ENCODE measurements around the gene LAMC3.

LAMC3 gene

DNA sequence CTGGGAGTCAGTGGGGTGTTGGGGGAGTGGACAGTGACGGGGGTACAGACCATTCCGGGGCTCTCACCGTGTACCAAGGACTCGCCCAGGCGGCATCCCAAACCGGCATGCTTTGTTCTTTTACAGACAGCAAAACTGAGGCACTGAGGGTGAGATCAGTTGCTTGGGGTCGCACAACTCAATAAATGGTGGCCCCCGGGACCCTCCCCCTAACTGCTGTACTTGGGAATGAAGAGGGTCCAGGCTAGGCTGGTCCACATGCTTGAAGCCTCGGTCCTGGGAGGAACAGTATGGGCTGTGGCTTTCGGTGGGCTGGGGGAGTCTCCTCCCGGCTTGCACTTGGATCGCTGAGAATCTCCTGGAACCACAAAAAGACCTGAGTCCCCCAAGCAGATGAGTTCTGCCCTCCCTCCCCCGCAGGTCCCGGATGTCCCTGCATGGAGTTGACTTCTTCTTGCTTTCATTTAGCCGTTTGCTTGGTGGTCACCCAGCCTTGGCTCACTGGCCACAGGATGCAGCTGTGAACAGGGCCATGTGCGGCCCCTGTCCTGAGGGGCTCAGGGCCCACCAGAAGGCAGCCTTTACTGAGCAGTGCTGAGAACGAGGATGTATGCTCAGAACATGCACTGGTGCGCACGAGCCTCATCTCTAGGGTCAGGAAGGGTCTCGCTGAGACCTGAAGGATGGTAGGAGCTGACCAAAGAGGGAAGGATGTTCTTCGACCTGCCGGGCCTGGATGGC, 4.2 kb downstream of the LAMC3 start:
- DNase-seq, result no peak

DNA sequence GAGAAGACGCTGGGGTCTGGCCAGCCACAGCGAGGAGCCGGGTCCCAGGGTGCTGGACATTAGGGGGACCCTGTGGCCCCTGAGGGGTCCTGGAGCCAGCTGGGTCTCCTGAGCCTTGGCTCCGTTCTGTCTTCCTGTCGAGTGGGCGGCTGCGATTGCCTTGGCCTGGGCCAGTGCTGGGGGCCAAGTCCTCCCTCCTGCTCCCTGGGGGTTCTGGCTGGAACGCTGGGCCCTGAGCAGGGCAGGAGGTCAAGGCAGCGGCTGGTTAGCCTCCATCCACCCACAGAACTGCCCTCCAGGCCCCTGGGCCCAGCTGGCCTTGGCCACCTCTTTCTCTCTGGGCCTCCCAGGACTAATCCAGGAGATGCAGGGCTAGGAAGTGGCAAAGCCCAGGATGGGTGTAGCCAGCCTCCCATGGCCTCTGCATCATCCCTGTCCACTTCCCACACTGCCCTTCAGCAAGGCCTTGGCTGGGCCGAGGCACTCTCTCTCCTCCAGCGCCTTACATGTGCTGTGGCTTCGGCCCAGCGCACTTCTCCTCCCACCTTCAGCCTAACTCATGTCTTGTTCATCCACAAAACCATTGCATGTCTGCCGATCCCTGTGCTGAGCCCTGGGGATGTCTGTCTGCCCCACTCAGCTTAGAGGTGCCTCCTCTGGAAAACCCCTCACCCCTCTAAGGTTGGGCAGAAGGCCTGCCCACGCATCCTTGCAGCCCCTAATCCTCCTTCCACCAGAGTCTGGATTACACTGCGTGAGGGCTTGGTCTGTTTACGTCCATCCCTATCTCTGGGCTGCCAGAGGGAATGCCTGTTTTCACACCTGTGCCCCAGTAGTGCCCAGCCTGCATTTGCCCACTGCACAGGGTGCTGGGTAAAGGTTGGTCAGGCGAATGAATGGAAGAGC, 5.0 kb downstream of the LAMC3 start:
- no peak for DNase-seq

DNA sequence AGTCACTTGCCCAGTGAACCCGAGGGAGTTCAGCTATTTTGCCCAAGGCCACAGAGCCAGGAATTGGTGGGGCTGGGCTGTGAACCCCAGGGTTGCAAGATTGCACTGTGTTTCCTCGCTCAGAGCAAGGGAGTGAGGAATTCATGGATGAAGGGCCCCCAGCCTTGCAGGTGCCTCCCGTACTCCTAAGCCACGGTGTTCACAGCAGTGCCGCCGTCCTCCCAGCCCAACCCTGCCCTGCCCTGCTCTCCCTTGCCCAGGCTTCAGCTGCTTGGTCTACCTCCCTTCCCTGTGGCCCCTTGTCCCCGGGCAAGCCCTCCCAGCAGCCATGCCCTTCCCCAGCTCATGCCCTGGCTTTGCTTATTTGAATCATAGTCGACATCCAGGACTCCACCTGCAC, 6.1 kb downstream of the LAMC3 start:
- no peak for DNase-seq

DNA sequence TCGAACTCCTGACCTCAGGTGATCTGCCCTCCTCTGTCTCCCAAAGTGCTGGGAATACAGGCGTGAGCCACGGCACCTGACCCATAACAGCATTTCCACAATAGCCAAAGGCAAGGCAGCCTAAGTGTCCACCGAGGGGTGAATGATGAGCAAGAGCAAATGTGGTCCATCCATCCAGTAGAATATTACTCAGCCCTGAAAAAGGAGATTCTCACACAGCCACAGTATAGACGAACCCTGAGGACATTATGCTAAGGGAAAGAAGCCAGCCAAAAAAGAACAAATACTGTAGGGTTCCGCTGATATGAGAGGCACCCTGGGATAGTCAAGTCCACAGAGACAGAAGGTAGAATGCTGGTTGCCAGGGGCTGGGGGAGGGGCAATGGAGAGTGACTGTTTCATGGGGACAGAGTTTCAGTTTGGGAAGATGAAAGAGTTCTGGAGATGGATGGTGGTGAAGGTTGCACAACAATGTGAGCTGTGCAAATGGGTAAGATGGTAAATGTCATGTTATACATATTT, 7.0 kb downstream of the LAMC3 start:
- DNase-seq, result no peak

DNA sequence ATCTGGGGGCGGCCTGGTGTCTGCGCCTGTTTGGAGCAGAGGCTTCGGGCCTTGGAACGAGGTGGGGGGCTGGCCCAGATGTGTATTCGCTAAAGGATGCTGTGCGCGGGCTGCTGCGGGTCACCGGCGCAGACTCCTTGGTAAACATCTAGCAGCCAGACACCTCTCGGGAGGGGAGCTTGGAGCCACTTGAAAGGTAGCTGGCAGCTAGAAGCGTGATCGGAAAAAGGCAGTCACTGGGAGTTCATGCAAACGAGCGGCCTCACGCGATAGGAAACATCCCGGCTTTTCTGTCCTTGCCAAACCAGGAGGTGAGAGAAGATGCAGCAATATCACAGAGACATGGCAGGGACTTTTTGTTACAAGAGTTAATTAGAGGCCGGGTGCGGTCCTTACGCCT, 8.1 kb downstream of the LAMC3 start:
- DNase-seq, result no peak

DNA sequence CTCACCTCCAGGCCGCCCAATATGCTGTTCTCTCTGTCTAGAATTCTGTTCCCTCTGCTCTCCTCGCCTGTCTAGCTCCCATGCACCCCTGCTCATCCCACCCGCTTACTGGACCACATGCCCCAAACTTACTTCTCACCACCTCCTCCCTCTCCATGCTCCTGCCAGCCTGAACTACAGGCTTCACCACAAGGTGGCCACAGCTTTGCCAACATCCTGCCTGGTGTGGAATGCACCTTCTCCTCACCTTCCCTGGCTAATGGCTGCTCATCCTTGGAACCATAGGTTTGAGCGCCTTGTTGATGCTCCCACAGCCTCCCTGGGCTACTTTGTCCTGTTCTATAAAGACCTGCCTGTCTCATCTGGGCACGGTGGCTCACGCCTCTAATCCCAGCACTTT, 9.6 kb downstream of the LAMC3 start:
- no peak for DNase-seq

DNA sequence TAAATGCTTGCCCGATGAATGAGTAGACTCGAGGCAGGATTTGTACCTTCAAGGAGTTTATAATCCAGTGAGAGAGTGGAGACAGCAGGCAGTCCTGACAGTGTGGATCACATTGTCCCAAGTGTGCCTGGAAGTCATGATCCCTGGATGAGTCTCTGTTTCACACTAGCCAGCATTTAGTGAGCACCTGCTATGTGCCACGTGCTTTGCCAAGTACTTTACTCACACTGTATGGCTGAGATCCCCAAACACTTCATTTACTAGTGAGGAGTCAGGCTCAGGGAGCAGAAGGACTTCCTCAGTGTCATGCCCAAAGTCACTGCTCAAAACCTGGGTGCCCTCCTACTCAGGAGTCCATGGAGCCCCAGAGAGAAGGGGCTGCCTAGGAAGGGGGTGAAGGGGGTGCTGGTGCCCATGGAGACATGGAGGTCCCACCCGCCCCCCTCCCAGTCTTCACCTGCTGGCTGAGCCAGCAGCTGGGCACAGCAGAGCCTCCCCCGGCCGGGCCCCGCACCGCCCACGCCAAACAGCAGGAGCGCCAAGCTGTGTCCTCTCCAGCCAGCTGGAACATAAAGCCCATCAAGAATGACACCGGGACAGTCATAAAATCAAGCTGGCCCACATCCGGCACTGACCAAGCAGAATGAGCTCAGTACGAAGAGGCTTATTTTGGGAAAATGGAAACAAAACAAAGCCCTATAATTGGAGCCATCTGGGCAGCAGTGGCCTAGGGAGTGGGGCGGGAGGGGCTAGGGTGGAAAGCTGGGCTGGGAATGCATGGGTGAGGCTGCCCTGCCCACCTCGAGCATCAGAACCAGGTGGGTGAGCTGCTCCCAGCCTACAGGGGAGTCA, 10.6 kb downstream of the LAMC3 start:
- DNase-seq, result no peak

DNA sequence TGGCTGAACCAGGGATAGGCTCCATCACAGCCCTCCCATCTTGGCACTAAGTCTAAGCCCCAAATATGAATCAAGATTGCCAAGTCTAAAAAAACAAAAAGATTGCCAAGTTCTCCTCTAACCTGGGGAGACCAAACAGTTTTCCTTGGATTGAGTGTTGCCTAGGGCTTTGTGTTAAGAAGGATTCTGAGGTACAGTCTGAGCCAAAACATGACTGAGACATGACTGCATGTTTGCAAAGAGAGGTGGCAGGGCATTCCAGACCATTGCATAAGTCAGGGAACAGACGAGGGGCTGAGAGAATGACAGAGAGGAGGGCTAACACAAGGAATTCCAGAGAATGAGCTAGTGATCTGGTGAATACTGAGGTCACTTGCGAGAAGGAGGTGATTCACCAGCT, 11.4 kb downstream of the LAMC3 start:
- no peak for DNase-seq

DNA sequence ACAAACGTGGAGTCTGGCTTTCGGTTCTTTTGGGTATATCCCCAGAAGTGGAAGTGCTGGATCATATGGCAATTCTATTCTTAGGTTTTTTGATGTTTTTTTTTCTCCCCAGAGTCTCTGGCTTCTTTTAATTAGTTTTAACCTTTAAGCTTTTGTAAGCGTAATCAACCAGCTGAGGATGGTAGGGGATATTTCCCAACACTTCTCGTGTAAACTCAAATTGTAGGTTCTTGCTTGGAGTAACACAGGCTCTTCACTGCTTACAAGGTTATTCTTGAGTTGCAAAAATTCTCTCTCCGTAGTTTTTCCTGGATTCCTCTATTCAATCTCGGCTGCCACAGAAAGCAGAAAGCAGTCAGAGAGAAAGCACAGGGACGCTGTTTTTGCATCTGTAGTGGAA, 11.9 kb downstream of the LAMC3 start:
- DNase-seq, result no peak

DNA sequence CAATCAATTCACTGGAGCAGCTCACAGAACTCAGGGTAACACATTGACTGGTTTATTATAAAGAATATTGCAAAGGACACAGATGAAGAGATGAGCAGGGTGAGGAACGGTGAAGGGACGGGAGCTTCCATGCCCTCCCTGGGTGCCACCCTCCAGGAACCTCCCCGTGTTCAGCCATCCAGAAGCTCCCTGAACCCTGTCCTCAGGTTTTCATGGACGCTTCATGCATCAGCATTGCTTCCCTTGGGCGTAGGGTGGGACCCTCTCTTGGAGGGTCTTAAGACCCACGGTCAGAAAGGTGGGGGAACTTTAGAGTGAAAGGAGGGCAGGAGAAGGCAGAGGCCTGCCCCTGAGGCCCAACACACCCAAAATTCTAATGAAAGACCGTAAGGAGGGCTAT, 12.8 kb downstream of the LAMC3 start:
- DNase-seq, result no peak

DNA sequence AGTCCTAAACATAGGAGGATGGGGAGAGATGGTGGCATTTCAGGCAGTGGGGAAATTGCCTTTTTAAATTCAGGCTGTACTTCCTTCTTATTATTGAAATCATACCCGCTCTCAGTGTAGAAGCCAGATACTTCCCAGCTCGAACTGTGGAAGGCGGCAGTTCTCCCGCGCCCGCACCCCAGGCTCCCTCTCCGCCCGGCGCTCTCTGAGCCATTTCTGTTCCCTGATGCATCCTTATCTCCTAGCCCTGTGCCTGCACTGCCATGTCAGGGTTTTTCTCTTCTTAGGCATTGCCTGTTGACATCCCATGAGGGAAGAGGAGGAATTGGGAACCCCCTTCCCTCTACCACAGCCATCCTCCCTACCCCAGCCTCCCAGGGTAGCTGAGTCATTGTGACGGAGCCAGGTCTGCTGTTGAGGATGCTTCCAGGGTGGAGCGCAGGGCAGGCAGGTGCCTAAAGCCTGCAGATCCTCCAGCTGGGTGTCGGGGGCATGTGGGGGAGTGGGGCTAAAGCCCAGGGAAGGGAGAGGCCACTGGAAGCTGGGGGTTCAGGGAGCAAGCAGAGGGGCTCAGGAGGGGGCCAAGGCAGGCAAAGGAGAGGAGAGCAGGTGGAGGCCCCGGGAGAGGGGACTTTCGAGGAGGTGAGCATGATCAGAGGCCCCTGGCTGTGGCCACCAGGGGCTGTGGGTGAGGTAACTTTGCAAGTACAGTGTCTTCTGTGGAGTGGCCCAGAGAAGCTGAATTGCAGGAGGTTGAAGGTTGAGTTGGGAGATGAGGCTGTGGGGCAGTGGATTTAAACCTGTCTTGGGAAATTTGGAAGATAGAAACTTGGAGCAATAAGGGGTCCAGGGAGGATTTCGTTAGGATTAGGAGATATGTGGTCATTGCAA, 16.2 kb downstream of the LAMC3 start:
- DNase-seq, result no peak

DNA sequence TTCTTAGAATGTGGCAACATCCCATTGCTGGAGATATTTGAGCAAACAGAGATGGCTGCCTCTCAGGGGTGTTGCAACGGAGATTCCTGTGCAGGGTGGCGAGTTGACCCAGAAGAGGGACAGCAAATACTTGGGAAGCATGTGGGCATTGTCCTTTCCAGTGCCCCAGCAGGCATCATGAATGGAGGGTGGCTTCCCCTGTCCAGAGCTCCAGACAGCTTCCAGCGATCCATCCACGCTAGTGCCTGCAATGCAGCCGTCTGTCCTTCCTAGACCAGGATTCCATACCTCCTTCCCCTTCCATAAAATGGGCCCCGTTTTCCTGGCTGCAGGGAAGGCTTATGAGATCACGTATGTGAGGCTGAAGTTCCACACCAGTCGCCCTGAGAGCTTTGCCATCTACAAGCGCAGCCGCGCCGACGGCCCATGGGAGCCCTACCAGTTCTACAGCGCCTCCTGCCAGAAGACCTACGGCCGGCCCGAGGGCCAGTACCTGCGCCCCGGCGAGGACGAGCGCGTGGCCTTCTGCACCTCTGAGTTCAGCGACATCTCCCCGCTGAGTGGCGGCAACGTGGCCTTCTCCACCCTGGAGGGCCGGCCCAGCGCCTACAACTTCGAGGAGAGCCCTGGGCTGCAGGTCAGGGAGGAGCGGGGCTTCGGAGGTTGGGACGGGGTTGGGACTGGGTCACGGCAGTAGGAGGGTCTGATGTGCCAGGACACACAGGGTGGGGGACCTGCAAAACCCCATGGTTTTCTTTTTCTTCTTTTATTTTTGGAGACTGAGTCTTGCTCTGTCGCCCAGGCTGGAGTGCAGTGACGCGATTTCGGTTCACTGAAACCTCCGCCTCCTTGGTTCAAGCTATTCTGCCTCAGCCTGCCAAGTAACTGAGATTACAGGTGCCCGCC, 17.2 kb downstream of the LAMC3 start:
- DNase-seq, result no peak

DNA sequence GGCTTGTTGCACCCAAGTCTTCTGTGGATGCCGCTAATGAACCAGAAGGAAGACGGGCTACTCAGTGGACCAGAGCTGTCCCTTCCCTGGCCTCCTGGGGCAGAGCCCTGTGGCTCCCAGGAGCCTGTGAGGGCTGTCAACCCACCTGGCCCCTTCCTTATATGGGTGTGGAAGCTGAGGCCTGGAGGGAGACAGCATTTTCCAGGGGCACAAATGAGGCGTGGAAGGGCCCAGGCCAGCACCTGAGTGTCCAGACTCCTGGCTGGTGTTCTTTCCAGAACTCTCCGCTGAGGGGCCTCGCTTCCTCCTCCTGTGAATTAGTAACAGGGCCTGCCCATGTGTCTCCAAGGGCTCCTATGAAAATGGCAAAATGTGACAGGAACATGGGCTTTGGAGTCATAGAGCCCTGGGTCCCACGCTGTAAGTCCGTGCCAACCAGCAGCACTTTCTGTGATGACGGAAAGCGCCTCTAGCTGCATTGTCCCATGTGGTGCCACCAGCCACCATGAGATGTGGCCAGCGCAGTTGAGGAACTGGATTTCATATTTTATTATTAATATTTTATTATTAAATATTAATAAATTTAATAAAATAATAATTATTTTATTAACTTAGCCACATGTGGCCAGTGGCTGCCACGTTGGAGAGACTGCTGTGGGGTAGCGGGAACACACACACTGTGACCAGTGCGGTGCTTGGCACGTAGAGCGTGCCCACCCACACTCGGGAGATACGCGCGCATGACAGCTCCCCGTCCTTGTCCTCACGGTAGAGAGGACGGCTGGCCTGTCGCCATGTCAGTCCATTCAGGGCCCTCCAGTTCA, 18.3 kb downstream of the LAMC3 start:
- DNase-seq, result no peak

DNA sequence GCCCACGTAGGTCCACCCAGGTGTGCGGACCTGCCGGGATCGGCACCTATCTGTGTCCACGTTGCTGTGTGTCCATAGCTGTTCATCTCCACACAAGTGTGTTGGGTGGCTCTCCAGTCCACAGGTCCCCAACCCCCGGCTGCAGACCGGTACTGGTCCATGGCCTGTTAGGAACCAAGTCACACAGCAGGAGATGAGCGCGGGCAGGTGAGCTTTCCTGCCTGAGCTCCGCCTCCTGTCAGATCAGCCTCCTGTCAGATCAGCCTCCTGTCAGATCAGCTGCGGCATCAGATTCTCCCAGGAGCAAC, 18.9 kb downstream of the LAMC3 start:
- no peak for DNase-seq

DNA sequence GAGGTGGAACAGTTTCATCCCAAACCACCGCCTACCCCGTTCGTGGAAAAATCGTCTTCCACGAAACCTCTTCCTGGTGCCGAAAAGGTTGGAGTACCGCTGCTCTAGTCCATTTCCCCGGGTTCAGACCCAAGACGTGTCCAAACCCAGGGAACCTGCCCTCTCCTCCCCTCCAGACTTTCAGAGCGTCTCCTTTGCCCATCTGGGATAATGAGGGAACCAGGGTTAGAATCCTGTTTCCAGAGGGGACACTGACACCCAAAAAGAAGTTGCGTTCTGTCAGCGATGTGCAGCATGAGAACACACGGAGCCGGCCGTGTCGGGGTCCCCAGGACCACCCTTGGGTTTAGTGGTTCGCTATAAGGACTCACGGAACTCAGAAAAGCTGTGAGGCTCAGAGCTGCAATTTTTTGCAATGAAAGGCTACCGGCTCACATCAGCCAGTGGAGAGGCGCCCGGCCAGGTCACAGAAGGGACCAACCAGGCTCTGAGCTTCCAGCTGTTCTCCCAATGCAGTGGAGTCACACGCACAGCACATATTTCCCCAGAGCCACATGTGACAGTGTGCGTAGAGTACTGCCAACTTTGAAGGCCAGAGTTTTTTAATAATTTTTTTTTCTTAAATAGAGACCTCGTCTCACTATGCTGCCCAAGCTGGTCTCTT, 19.4 kb downstream of the LAMC3 start:
- DNase-seq, result no peak

DNA sequence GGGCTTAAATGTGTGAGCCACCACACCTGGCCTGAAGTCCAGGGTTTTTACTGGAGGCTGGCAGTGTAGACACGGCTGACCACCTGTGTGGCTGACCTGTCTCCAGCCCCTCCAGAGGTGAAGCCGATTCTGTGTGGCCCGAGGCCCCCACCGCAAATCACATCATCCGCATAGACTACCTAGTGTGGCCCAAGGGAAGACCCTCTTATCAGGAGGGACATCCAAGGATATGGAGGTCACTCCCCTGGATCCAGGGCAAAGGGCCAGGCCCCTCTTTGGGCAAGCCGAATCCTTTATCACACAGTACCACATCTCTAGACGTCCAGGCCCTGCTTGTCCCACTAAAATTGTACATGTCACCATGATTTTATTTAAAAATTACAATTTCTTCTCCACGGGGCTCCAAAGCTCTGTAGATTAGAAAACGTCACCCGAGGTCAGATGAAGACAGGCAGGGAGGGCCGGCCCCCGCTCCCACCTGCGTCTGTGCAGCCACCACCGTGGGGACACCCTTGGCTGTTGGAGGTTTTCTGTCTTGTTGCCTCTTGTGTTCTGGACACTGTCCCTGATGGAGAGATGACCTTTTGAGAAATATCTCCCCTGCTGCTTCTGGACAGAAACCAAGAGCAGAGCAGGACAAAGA, 20.1 kb downstream of the LAMC3 start:
- DNase-seq, result no peak

DNA sequence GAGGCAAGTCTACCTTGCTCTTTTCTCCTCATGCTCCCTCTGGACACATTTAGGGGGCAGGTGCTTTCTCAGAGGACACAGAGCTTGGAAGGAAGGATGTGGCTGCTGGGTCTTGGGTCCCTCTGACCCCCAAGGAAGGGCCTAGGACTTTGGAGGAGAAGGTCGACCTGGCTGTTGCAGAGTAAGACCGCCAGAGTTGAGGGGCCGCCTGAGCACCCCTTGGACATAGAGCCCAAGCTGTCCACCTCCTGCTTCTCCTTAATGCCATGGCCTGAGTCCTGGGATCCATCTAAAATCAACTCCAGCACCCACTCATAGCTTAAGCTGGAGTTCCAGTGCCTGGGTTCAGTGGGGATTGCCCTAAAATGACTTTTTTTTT, 20.6 kb downstream of the LAMC3 start:
- DNase-seq, result no peak

DNA sequence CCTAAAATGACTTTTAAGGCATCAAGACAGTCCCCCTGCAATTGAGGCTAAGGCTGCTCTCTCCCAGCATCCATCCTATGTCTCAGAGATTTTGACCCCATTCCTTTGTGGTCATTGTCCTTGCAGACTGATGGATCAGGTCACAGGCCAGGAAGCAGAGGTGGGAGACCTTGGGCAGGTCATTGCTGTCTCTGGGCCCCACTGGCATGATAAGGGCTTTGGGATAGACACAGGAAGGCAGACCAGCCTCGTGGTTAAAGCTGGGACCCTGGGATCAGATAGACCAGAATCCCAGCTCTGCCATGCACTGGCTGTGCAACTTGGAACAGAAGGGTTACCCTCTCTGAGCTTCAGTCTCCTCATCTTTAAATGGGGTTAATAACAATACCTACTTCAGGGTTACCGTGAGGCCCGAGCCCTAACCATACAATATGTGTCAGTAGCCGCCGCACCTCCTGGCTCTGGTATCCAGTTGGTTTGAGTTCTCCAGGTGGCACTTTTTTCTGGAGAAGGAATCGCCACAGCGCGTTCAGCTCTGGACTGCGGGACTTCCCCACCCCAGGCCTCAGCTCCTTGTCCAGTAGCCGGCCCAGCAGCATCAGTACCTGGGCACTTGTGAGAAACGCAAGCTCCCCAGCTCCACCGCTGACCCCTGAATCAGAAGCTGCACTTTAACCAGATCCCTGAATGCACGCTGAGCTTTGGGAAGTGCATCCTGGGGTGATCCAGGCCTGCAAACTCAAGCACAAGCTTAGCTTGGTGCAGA, 21.4 kb downstream of the LAMC3 start:
- no peak for DNase-seq
